ES-I3 (cell line): ENCODE data around the gene CBR3.
A peak's percentile ranks its signal among the peaks of the same experiment; 100 is the strongest.

Experiments
- H3K36me3 ChIP-seq: 2 replicates; pipeline ENCODE4 v1.6.1; 2013; ENCODE audit warnings: mild to moderate bottlenecking, low read length, control low read depth, moderate library complexity; ENCODE audit not compliant: insufficient read depth
- H3K4me1 ChIP-seq: 2 replicates; pipeline ENCODE4 v1.6.1; 2013; ENCODE audit warnings: mild to moderate bottlenecking, control low read depth, low read length; ENCODE audit not compliant: insufficient read depth
- H3K9ac ChIP-seq: 2 replicates; pipeline ENCODE4 v1.6.1; 2013; ENCODE audit warnings: low read depth, mild to moderate bottlenecking, low read length, moderate library complexity
- H3K9me3 ChIP-seq: 2 replicates; pipeline ENCODE4 v1.6.1; 2013; ENCODE audit warnings: mild to moderate bottlenecking, low read length, moderate library complexity; ENCODE audit not compliant: control insufficient read depth, insufficient read depth

Gene CBR3

GRCh38 chr21:36155603-36156338 is 20.9 kb downstream of the CBR3 start:
- H3K9me3 ChIP-seq: no peaks in the 10 kb centered on the region
- H3K4me1 ChIP-seq: no peaks in the 10 kb centered on the region
- peak overlapping the region; percentile 53; the same call in 1 of the 2 replicates for H3K9ac ChIP-seq
- H3K36me3 ChIP-seq: no peaks in the 10 kb centered on the region

DNA sequence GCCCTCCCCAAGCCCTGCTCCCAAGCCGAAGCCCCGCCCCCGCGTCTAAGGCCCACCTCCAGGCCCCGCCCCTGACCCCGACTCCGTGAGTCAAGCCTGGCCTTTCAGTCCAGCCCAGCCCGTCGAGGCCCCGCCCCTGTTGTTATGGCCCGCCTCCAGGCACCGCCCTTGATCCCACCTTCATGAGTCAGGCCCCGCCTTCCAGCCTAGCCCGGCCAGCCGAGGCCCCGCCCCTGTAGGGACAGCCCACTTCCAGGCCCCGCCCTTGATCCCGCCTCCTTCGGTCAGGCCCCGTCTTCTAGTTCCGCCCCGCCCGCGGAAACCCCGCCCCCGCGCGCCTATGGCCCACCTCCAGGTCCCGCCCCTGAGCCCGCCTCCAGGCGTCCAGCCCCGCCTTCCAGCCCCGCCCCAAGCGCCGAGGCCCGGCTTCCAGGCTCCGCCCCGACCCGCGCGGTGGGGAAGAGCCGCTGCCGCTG is 21.5 kb downstream of the CBR3 start:
- H3K9ac ChIP-seq: peak overlapping the region; percentile 90; the same call in 1 of the 2 replicates
- no peaks in the 10 kb centered on the region for H3K4me1 ChIP-seq
- H3K36me3 ChIP-seq: no peaks in the 10 kb centered on the region
- H3K9me3 ChIP-seq: no peaks in the 10 kb centered on the region

DNA sequence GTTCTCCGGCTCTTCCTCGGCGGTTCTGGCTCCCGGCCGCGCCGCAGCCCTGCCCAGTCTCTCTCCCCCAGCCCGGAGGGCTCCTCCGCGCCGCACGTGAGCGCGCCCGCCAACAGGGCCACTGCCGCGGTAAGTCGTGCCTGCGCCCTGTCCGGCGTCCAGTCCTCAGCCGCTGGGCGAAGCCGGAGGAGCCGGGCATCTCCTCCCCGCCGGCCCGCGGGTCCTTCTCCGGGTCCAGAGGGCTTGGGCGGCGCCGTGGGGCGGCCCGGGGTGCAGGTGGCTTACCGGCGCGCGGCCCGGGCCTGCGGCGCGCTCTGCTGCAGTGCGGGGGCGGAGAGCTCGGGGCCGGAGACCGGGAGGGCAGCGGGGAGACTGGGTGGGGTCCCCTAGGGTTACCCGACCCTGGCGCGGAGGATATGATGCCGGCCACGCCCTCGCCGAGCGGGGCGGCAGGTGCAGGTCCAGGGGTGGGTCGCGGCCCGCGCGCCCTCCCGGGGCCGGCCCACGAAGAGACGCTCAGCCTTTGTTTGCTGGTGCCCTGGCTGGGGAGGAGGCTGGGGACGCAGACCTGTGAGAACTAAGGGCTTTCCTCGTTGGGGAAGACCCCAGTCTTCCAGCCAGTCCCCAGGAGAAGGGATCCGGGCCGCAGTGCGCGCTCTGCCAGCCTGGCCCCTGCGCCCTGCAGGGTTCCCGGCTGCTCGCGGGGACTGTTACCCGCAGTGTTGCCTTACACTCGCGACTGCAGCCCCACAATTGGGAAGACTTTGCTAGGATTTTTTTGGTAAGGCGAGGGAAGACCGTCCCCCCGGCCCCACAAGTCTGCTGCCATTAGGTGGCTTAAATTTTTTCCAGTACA is 22.2 kb downstream of the CBR3 start, which contains the start of gene DOP1B:
TSS of gene DOP1B (plus strand) at position 10 of the 856 bp plus-strand sequence. CDS start 7,910 bp downstream, outside the sequence.
- Histone ChIP-seq H3K36me3 (no peaks in the 10 kb centered on the region), H3K9ac (peak within 1 kb of the TSS; percentile 90), H3K4me1 (no peaks in the 10 kb centered on the region), H3K9me3 (no peaks in the 10 kb centered on the region)

DNA sequence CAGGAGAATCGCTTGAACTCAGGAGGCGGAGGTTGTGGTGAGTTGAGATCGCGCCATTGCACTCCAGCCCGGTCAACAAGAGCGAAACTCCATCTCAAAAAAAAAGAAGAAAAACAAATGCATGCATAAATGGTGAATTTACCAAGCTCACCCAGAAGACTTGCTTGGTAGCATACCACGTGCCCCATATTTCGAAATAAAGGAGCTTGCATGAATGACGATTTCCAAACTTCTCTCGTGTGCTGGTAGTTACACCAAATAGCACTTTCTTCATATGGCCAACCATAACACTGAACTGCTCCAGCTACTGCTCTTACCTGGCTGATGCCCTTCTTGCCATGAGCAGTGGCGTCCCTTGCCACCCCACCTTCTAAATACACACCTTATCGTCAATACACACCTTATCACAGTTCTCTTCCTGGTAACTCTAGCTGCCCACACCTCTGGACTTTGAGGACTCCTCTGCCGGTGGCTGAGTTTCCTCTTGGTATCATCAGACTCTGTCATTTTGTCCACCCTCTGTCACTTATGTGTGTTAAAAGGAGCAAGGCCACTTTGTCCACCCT is 24.6 kb downstream of the CBR3 start:
- no peaks in the 10 kb centered on the region for H3K9me3 ChIP-seq
- no peaks in the 10 kb centered on the region for H3K36me3 ChIP-seq
- no peaks in the 10 kb centered on the region for H3K4me1 ChIP-seq
- no peak overlapping the region for H3K9ac ChIP-seq

DNA sequence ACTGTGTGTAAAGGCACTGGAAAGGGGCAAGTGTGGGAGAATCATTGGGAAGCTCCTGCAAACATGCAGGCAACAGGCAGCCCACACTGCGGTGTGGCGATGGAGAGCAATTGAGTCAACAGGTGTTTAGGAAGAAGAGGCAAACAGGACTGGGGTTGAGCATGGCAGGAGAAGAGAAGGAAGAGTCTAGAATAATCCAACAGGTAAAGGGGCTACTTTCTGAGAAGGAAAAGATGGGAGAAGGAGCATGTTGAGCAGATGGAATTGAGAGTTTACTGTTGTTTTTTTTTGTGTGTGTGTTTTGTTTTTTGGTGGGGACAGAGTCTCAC is 25.9 kb downstream of the CBR3 start:
- Histone ChIP-seq H3K9me3 (no peaks in the 10 kb centered on the region), H3K4me1 (no peaks in the 10 kb centered on the region), H3K9ac (no peak overlapping the region), H3K36me3 (no peaks in the 10 kb centered on the region)

DNA sequence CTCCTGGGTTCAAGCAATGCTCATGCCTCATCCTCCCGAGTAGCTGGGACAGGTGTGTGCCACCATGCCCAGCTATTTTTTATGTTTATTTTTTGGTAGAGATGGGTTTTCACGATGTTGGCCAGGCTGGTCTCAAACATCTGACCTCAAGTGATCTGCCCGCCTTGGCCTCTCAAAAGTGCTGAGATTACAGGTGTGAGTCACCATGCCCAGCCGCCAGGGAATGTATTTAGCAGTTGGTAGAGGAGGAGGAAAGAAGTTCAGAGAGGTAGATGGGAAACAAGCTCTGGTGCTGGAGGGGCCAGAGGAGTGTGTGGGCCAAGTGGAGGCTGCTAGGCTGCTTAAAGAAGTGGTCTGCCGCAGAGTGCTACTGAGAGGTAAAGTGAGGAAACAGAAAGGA is 27.8 kb downstream of the CBR3 start:
- no peak overlapping the region for H3K9ac ChIP-seq
- no peaks in the 10 kb centered on the region for H3K9me3 ChIP-seq

DNA sequence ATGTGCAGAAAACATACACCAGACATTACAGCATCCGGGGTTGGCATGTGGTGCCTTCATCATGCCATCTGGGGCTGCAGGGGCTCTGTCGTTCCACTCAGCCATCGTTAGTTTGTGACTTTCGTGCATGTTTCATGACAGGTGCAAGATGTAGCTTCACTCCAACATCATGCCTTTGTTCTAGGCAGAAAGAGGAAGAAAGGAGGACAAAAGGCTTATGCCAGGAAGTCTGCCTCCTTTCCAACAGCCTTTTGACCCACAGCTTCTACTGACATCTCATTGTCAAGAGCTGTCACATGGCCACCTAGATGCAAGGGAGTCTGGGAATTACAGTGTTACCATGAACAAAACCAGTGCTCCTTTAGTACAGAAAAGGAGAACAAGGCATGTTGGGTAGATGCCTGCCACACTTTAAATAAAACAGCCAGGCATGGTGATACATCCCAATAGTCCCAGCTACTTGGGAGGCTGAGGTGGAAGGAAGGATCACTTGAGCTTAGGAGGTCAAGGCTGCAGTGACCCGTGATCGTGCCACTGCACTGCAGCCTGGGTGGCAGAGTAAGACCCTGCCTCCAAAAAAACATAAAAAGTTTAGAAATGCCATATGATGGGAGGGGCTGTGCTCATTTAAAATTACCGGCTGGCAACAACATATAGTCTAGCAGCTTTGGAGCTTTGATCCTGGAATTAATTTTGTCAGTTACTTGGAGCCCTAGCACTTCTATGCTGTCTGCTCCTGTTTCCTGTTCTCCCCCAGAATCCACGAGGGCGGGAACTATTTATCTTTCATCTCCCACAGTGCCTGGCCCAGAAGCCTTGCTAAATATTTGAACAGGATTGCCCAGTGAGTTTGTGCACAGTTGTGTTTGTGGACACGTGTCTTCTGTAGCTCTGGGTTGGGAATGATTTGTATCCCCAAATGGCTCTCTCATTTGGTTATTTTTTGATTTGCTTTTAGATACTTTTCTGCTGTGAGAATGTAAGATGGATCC is 29.2 kb downstream of the CBR3 start:
- H3K4me1 ChIP-seq: no peaks in the 10 kb centered on the region
- H3K36me3 ChIP-seq: no peaks in the 10 kb centered on the region
- no peaks in the 10 kb centered on the region for H3K9me3 ChIP-seq
- no peak overlapping the region for H3K9ac ChIP-seq

More for the DNA sequence above, 27.8 kb downstream of the CBR3 start:
- Histone ChIP-seq H3K36me3 (no peaks in the 10 kb centered on the region), H3K4me1 (no peaks in the 10 kb centered on the region)

DNA sequence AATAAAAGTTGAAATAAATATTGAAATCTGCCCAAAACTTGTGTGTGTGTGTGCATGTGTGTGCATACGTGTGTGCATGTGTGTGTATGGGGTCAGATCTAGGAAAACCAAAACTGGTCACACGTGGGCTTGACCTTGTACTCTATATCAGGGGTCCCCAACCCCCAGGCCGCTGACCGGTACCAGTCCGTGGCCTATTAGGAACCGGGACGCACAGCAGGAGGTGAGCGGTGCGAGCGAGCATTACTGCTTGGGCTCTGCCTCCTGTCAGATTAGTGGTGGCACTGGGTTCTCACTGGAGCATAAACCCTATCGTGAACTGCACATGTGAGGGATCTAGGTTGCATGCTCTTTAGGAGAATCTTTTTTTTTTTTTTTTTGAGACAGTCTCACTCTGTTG is 30.5 kb downstream of the CBR3 start:
- Histone ChIP-seq H3K4me1 (no peaks in the 10 kb centered on the region), H3K36me3 (no peaks in the 10 kb centered on the region), H3K9me3 (no peaks in the 10 kb centered on the region), H3K9ac (no peak overlapping the region)

GRCh38 chr21:36166705-36167104 is 31.8 kb downstream of the CBR3 start:
- Histone ChIP-seq H3K9me3 (no peaks in the 10 kb centered on the region), H3K36me3 (no peaks in the 10 kb centered on the region), H3K9ac (no peak overlapping the region)

DNA sequence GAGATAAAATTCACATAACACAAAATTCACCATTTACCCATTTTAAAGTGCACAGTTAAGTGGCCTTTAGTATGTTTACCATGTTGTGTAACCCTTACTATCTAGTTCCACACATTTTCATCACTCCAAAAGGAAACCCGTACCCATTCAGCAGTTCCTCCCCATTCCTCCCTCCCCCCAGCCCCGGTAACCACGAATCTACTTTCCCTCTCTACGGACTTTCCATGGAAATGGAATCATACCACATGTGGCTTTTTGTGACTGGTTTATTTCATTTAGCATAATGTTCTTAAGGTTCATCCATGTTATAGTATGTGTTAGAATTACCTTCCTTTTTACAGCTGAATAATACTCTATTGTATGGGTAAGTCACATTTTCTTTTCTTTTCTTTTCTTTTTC is 32.7 kb downstream of the CBR3 start:
- H3K36me3 ChIP-seq: no peaks in the 10 kb centered on the region
- H3K4me1 ChIP-seq: no peaks in the 10 kb centered on the region
- H3K9ac ChIP-seq: no peak overlapping the region
- no peaks in the 10 kb centered on the region for H3K9me3 ChIP-seq

More at GRCh38 chr21:36166705-36167104, 31.8 kb downstream of the CBR3 start:
- no peaks in the 10 kb centered on the region for H3K4me1 ChIP-seq

GRCh38 chr21:36169470-36170128 is 34.7 kb downstream of the CBR3 start:
- Histone ChIP-seq H3K9me3 (no peaks in the 10 kb centered on the region), H3K4me1 (no peaks in the 10 kb centered on the region), H3K9ac (no peak overlapping the region), H3K36me3 (no peaks in the 10 kb centered on the region)

DNA sequence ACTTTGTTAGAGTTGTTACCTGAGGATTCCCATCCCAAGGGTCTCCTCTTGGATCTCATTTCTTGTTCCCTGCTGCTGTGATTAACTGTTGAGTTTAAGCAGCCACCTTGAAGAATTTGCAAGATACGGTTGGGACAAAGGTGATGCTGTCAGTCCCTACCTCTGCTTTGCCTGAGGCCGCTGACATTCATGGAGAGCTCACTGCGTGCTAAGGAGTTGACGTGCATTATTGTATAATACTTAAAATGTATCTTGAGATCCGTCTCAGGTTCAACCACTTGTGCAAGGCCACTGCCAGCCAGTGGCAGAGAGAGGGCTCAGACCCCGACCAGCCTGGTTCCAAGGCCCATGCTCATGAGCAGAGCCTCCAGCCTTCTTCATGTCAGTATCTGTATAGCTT is 35.9 kb downstream of the CBR3 start:
- no peak overlapping the region for H3K9ac ChIP-seq
- H3K9me3 ChIP-seq: no peaks in the 10 kb centered on the region
- no peaks in the 10 kb centered on the region for H3K4me1 ChIP-seq
- H3K36me3 ChIP-seq: no peaks in the 10 kb centered on the region

DNA sequence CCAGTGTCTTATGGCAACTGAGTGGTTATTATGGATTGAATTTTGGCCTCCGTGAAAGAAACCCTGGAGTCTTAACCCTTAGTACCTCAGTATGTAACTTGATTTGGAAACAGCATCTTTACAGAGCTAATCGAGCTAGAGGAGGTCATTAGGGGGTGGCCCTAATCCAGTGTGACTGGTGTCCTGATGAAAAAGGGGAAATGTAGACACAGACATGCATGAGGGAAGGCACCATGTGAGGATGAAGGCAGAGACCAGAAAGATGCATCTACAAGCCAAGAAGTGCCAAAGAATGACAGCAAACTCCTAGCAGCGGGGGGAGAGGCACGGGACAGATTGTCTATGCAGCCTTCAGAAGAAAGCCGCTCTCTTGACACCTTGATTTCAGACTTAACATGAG is 36.5 kb downstream of the CBR3 start:
- H3K9ac ChIP-seq: no peak overlapping the region

More for the DNA sequence above, 36.5 kb downstream of the CBR3 start:
- Histone ChIP-seq H3K36me3 (no peaks in the 10 kb centered on the region), H3K4me1 (no peaks in the 10 kb centered on the region), H3K9me3 (no peaks in the 10 kb centered on the region)
